Right lobe of liver (tissue), 6 donors: Measurements from ENCODE around the gene ENOX2. TPM values are rescaled to one million over a fixed set of nuclear protein-coding genes. Genes with fewer than 3 reads are reported as not detected.

Experiments
- ATAC-seq, 4 donors: fragments of 200-7000 bp; cut with Tn5 transposase; one replicate each; pipeline ENCODE4 v1.9.1; 2020; ENCODE audit warnings: mild to moderate bottlenecking in 4 of 4, moderate library complexity in 4 of 4
- DNase-seq, 3 donors: peaks; one replicate each; pipeline ENCODE4 v3.0.0-alpha.2; 2020
- H3K27ac ChIP-seq, 3 donors: fragments of 200-600 bp; one replicate each; pipeline ENCODE4 v1.8.0; 2022
- H3K27me3 ChIP-seq, 2 donors: fragments of 200-600 bp; one replicate each; pipeline ENCODE4 v1.8.0; 2022
- H3K36me3 ChIP-seq, 4 donors: fragments of 200-600 bp; sonication (generic) in 1 of 4; one replicate each; pipeline versions ENCODE4 v1.5.1 to v1.8.0; 2017 to 2022; ENCODE audit warnings: control low read depth in 1 of 4
- H3K4me1 ChIP-seq, 4 donors: fragments of 200-600 bp; sonication (generic) in 1 of 4; one replicate each; pipeline versions ENCODE4 v1.5.1 to v1.8.0; 2017 to 2022; ENCODE audit warnings: control low read depth in 1 of 4
- H3K4me3 ChIP-seq, 3 donors: fragments of 200-600 bp; one replicate each; pipeline ENCODE4 v1.8.0; 2022
- H3K9me3 ChIP-seq, 4 donors: fragments of 200-600 bp; sonication (generic) in 1 of 4; one replicate each; pipeline versions ENCODE4 v1.5.1 to v1.8.0; 2017 to 2022; ENCODE audit warnings: control low read depth in 1 of 4
- POLR2A ChIP-seq: fragments of 450-650 bp; IDR thresholded peaks from one replicate; pipeline ENCODE4 v1.6.1; 2017; ENCODE audit warnings: antibody characterized with exemption, mild to moderate bottlenecking
- WGBS: methylation state at CpG from one replicate; pipeline ENCODE4 v1.1.6; 2018; ENCODE audit warnings: low coverage, low lambda C conversion rate; ENCODE audit not compliant: insufficient coverage; ENCODE audit errors: missing lambda C conversion rate; 5-methylcytosine and 5-hydroxymethylcytosine counted together
- intact Hi-C, 2 donors: fragments of 100-400 bp; cut with DNase I; formaldehyde crosslinking; loops; one replicate each; pipeline versions ENCODE4 v1.11.2 to v1.14.1; 2022
- total RNA-seq, 6 experiments: library from RNA; depleted of rRNA in 2 of 6; stranded (reverse); fragments of >200 nt in 2 of 6; fragmentation: NEBNext Ultra II Directional in 3 of 6; extraction: Animal tissue kit (Norgen Biotek cat#: 25700) in 3 of 6; gene quantifications; one replicate each; pipeline versions ENCODE4 v1.1.0 to v1.2.4, GENCODE V29; 2016 to 2023
- TF ChIP-seq, protein P1 (sequence below), 4 donors: fragments of 200-600 bp in 3 of 4; fragments of 450-650 bp in 1 of 4; IDR thresholded peaks; one replicate each; pipeline versions ENCODE4 v1.5.1 to v1.8.0; 2016 to 2022; ENCODE audit warnings: antibody characterized with exemption in 4 of 4, mild to moderate bottlenecking in 2 of 4
- donor health status: DM: no; HTN: yes; CAD: no.
- donor health status: DM: no; HTN: no; CAD: no.
- donor health status: DM: no; HTN: no; CAD: no.
- donor health status: DM: no; HTN: yes; CAD: no.
- donor health status: DM: no; HTN: yes; CAD: no.

Gene ENOX2
- total RNA-seq, 6 experiments from 2014 or later: 6.9 to 14.7 (median 10.8) TPM

DNA sequence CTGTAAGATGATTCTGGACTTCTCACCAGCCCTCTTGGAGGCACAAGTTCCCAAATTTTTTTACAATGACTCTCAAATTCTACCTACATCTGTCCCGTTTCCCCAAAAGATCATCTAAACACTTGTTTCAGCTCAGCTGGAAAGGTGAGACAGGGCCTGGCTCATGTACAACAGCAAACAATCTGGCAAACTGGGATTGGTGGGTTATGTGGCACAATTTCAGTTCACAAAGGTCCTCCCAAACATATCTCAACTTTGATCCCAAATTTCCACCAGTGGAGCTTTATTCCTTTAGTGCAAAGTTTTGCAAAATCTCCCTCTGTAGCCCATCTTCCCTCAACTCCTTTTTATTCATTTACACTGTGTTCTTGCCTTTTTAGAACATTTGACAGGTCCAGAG lies 207.1 kb downstream of the ENOX2 start:
- Histone ChIP-seq H3K4me3 (no peak overlapping the region), H3K27ac (no peak overlapping the region), H3K4me1 (no peaks in the 10 kb centered on the region), H3K9me3 (no peaks in the 10 kb centered on the region), H3K36me3 (no peaks in the 10 kb centered on the region), H3K27me3 (no peaks in the 10 kb centered on the region)
- intact Hi-C loops: no loop called here
- ATAC-seq: peak in 2 of 4 donors; percentile 38 to 69
- TF ChIP-seq, protein P1, sequence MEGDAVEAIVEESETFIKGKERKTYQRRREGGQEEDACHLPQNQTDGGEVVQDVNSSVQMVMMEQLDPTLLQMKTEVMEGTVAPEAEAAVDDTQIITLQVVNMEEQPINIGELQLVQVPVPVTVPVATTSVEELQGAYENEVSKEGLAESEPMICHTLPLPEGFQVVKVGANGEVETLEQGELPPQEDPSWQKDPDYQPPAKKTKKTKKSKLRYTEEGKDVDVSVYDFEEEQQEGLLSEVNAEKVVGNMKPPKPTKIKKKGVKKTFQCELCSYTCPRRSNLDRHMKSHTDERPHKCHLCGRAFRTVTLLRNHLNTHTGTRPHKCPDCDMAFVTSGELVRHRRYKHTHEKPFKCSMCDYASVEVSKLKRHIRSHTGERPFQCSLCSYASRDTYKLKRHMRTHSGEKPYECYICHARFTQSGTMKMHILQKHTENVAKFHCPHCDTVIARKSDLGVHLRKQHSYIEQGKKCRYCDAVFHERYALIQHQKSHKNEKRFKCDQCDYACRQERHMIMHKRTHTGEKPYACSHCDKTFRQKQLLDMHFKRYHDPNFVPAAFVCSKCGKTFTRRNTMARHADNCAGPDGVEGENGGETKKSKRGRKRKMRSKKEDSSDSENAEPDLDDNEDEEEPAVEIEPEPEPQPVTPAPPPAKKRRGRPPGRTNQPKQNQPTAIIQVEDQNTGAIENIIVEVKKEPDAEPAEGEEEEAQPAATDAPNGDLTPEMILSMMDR (IDR thresholded peaks at IDR 0.05): no peak
- 38% methylated on average over 1 of the region's 1 CpG for WGBS
- DNase-seq: no peak

DNA sequence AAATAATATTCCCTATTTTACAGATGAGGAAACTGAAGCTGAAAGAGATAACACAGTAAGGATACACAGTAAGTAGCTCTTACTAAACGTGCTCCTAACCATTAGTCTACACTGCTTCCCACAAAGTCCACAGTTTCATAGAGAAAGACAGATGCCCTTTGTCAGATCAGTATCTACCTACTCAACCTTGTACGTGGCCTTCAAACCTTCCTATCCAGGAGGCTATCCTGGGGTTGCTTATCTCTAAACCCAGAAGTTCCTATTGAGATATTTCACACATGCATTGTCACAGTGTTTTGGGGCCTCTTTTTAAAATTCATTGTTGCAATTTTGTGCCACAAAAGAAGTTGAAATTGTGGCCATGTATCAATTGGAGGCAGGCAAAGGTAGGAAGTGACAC lies 208.0 kb downstream of the ENOX2 start:
- DNase-seq (no peak), ATAC-seq (no peak)
- H3K4me3 ChIP-seq: no peak overlapping the region
- 38% methylated on average over 2 of the region's 2 CpGs for WGBS
- no peak overlapping the region for H3K27ac ChIP-seq
- no peaks in the 10 kb centered on the region for H3K9me3 ChIP-seq
- no peaks in the 10 kb centered on the region for H3K36me3 ChIP-seq
- no peak for TF ChIP-seq POLR2A
- TF ChIP-seq, protein P1 (IDR thresholded peaks at IDR 0.05): no peak
- H3K4me1 ChIP-seq: no peaks in the 10 kb centered on the region
- no peaks in the 10 kb centered on the region for H3K27me3 ChIP-seq
- intact Hi-C loops: no loop called here

DNA sequence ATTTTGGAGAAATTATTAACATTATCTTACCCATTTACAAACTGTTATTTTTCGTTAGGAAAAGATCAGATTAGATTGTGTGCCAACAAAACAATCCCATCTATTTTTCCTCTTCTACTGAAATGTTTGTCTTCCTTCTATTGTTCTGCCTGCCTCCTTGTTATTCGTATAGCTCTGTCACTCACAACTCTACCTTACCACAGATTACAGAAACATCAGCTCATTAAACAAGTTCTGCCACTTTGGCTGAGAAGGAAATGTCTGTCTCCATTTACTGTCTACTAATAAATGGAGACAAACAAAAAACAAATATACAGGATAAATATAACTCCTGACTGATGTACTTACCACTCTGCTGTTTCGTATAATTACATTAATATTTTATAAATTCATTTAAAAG lies 211.4 kb downstream of the ENOX2 start:
- Histone ChIP-seq H3K36me3 (no peaks in the 10 kb centered on the region), H3K27me3 (no peaks in the 10 kb centered on the region), H3K4me3 (no peak overlapping the region), H3K4me1 (no peaks in the 10 kb centered on the region), H3K27ac (no peak overlapping the region), H3K9me3 (no peaks in the 10 kb centered on the region)
- intact Hi-C loops: no loop called here
- 60% methylated on average over 3 of the region's 3 CpGs for WGBS
- DNase-seq (no peak), ATAC-seq (no peak)
- TF ChIP-seq POLR2A: no peak
- TF ChIP-seq, protein P1 (IDR thresholded peaks at IDR 0.05): no peak

DNA sequence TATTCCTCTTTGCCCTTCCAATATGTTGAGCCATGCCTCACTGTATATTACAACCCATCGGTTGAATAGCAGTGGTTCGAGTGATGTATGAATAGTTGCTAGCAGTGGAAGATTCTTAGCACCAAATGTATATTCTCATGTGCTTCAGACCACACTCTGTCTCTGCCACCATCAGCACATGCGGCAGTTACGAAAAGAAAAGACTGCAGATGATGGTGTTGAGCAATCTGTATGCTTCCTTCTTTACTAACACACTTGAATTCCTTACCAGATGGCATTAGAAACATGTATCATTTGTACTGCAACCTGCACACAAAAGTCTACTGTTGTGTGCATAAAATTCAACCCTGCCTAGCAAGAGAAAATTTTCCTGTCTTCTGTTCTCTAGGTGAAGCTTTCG lies 214.6 kb downstream of the ENOX2 start:
- TF ChIP-seq POLR2A: no peak
- TF ChIP-seq, protein P1 (IDR thresholded peaks at IDR 0.05): no peak
- Histone ChIP-seq H3K4me3 (no peak overlapping the region), H3K36me3 (no peaks in the 10 kb centered on the region), H3K27ac (no peak overlapping the region), H3K27me3 (no peaks in the 10 kb centered on the region), H3K9me3 (no peaks in the 10 kb centered on the region), H3K4me1 (no peaks in the 10 kb centered on the region)
- WGBS: 68% methylated on average over 3 of the region's 5 CpGs
- intact Hi-C loops: no loop called here
- ATAC-seq (no peak), DNase-seq (no peak)

GRCh38 chrX:130682990-130683389 lies 220.0 kb downstream of the ENOX2 start:
- no peak overlapping the region for H3K27ac ChIP-seq
- H3K27me3 ChIP-seq: no peaks in the 10 kb centered on the region
- 49% methylated on average over 2 of the region's 2 CpGs for WGBS
- no peak overlapping the region for H3K4me3 ChIP-seq
- H3K4me1 ChIP-seq: peaks cover 0 to 2% (median 0%) of the 10 kb centered on the region in 4 donors
- H3K36me3 ChIP-seq: no peaks in the 10 kb centered on the region
- no peak for ATAC-seq
- TF ChIP-seq, protein P1 (IDR thresholded peaks at IDR 0.05): no peak
- TF ChIP-seq POLR2A: no peak
- DNase-seq: no peak
- intact Hi-C loops: no loop called here
- H3K9me3 ChIP-seq: no peaks in the 10 kb centered on the region
